HG02970 (cell line): ENCODE measurements around the gene SCT.

ENCODE experiments used
- ATAC-seq: cut with Tn5 transposase; IDR thresholded peaks from one replicate; pipeline ENCODE4 v1.9.1; 2021; ENCODE audit warnings: mild to moderate bottlenecking, moderate library complexity, moderate number of reproducible peaks; ENCODE audit not compliant: unreplicated experiment, low FRiP score

The SCT gene

GRCh38 chr11:645536-645935, 18.6 kb upstream of the SCT start:
- ATAC-seq = no peak

DNA sequence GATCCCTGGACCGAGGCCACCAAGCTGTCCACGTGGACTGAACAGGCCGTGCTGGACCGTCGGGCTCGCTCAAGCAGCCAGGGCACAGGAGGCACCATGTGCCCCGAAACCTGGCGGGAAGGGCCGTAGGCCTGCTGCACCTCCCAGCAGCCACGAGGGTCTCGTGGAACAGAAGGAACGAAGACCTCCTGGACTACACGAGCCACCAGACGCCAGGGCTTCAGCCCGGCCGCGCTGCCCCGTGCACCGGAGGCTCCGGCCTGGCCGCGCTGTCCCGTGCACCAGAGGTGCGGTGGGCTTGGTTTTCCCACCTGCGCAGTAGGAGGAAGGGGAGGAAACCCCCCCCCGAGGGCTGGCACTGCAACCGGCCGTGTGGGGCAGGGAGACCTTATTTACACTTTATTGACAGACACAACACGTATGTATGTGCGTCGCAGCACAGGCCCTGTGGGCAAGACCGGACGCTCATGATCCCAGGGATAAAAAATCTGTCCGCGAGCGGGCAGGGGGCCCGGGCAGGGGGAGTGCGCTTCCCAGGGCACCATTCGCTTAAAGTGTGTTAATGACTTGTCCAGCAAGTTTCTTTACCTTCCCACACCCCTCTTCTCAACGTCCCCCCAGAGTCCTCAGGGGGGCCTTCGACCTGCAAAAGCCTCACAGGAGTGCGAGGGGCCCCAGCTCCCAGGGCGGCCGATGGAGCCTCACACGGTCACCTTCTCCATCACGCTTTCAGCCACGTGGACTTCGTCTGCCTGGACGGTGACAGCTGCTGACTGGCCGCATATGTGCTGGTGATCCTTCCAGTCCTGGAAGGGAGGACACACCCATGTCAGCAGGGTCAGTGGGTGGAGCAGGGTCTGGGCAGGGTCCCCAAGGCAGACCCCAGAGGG, 17.1 kb upstream of the SCT start:
- no peak for ATAC-seq

DNA sequence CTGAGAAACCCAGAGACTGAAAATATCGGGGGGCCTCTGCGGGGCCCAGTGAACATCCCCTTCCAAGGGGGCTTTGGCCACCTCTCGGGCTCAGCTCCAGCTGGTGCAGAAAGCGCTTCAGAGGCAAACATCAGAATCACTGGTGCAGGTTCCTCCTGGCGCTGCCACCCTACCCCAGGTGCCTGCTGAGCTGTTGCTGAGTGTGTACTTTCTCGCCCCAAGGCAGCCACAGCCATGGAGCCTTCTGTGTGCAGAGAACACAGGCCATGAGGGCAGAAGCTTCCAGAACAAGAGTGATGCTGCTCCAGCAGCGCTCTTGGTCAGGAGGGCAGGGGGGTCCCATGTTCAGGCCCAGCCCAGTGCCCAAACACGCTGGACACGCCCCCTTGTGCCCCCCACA, 16.4 kb upstream of the SCT start:
- ATAC-seq = no peak

DNA sequence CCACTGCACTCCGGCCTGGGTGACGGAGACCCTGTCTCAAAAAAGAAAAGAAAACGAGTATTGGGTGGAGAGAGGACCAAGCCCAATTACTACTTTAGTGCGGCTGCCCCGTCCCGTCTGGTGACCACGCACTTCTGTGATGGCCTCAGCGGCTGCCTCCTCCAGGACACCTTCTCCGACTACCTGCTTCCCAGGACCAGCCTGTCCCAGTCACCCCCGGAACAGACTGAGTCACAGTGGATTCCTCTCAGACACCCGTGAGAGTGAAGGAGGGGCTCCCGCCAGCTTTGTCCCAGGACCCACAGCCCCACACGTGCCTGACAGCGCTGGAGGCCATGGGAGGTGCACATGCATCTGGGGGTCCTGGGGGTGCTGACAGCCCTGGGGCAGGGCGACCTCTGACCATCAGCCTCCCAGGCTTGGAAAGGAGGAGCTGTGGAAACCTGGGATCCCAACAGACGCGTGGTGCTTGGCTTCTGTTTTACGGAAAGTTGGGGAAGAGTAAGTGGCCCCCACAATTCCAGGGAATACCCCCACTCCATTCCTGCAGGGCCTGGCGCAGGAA, 14.9 kb upstream of the SCT start:
- ATAC-seq = no peak

DNA sequence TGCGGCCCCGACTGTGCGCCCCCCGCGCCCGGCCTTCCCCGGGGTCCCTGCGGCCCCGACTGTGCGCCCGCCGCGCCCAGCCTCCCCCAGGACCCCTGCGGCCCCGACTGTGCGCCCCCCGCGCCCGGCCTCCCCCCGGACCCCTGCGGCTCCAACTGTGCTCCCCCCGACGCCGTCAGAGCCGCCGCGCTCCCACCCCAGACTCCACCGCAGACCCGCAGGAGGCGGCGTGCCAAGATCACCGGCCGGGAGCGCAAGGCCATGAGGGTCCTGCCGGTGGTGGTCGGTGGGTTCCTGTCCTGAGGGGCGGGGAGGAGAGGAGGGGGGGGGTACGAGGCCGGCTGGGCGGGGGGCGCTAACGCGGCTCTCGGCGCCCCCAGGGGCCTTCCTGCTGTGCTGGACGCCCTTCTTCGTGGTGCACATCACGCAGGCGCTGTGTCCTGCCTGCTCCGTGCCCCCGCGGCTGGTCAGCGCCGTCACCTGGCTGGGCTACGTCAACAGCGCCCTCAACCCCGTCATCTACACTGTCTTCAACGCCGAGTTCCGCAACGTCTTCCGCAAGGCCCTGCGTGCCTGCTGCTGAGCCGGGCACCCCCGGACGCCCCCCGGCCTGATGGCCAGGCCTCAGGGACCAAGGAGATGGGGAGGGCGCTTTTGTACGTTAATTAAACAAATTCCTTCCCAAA, 13.2 kb upstream of the SCT start:
- ATAC-seq = no peak

DNA sequence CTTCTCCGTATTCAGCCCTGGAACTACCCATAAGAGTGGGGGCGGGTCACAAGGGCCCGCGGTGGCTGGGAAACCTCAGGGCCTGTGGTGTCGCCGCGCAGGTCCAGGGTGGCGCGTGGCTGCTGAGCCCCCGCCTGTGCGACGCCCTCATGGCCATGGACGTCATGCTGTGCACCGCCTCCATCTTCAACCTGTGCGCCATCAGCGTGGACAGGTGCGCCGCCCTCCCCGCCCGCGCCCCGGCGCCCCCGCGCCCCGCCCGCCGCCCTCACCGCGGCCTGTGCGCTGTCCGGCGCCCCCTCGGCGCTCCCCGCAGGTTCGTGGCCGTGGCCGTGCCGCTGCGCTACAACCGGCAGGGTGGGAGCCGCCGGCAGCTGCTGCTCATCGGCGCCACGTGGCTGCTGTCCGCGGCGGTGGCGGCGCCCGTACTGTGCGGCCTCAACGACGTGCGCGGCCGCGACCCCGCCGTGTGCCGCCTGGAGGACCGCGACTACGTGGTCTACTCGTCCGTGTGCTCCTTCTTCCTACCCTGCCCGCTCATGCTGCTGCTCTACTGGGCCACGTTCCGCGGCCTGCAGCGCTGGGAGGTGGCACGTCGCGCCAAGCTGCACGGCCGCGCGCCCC, 12.5 kb upstream of the SCT start:
- no peak for ATAC-seq

DNA sequence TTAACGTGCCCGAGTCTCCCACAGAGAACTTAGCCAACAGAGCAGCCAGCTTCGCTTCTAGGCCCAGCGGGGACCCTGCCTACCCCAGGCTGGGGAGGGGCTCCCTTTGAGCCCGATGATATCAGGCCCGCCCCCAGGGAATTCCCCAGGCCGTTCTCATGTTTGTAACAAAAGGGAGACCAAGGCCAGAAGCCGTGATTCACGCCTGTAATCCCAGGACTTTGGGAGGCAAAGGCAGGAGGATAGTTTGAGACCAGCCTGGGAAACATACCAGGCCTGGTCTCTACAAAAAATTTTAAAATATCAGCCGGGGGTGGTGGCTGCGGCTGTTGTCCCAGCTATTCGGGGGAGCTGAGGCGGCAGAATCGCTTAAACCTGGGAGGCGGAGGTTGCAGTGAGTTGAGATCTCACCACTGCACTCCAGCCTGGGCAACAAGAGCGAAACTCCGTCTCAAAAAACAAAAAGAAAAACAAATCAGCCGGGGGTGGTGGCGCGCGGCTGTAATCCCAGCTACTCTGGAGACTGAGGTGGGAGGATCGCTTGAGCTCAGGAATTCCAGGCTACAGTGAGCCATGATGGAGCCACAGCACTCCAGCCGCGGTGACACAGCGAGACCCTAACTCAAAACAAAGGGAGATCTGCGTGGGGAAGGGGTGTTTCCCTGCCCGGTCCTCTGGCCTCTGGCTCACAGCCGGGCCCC, 11.8 kb upstream of the SCT start:
- ATAC-seq = no peak

DNA sequence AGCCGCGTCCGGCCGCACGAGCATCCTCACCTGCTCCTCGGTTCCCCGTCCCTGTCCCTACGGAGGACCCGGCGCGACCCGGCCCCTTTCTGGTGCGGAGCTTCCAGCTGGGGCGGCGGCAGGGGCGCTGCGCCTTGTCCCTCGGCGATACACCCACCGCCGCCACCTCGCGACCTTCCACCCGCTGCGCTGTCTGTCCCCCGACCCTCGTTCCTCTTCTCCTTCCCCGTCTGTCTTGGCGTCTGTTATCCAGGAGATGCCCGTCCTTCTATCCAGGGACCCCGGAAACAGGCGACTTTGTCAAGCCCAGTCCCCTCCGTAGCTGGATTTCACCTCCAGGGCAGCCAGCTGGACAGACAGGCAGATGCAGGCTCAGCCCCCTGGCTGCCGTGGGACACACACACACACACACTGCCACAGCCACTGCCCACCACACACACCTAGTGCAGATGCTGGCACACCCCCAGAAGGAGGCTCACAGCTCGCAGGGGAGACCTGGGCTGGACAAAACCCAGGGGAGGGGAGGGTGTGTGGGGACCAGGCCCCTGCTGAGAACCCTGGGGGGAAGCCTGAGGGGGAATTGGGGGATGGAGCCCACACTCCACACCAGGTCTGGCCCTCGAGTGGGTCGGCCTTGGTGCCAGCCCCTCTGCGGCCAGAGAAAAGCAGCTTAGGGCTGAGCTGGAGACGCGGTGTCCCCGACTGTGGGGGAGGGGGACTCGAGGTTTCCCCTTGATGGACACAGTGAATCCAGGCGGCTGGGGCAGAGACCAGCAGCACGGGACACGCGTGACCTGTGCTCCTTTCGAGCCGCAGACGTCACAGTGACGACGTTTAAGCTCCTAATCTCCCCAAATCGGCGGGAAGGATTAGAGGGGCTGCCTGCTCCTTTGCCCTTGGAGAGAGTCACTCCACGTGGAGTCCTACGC, 10.9 kb upstream of the SCT start:
- no peak for ATAC-seq

DNA sequence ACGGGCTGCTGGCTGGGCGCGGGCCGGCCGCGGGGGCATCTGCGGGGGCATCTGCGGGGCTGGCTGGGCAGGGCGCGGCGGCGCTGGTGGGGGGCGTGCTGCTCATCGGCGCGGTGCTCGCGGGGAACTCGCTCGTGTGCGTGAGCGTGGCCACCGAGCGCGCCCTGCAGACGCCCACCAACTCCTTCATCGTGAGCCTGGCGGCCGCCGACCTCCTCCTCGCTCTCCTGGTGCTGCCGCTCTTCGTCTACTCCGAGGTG, 10.3 kb upstream of the SCT start:
- ATAC-seq = no peak

GRCh38 chr11:636511-637332, 9.7 kb upstream of the SCT start, which contains the start of gene DRD4:
TSS of gene DRD4 (plus strand) at chr11:637269. CDS start at chr11:637305, 36 bp downstream.
- no peak for ATAC-seq

GRCh38 chr11:635945-636510, 9.0 kb upstream of the SCT start:
- ATAC-seq = no peak

- no peak for ATAC-seq
Observed at GRCh38 chr11:630871-631270, 3.9 kb upstream of the SCT start.

DNA sequence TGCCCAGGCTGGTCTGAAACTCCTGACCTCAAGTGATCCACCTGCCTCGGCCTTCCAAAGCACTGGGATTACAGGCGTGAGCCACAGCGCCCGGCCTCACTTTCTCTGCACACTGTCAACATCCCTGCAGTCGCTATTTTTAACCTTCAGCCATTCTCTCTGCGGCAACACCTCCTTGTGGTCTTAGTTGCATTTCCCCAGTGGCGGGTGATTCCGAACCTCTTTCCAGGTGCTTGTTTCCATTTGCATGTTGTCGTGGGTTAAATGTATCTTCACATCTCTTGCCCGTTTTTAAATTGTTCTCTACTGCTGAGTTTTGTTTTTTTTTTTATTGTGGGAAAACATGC, 2.2 kb upstream of the SCT start:
- no peak for ATAC-seq

DNA sequence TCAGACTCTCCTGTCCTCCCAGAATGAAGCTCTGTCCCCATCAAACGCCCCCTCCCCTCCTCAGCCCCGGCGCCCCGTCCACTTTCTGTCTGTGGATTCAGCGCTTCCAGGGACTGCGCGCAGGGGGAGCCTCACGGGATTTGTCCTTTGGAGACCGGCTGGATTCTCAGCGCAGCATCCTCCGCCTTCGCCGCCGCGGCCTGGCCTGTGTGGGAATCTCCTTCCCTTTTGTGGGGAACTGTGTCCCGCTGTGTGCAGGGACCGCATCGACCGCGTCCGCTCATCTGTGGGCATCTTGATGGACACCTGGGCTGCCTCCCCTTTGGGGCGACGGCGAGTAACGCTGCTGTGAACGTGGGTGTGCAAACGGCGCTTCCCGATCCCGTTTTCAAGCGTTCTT, 1.1 kb upstream of the SCT start:
- ATAC-seq = no peak

GRCh38 chr11:627308-627576, 261 bp upstream of the SCT start:
- ATAC-seq = no peak

- no peak for ATAC-seq
Observed at GRCh38 chr11:625636-626268, 1.2 kb downstream of the SCT start.

GRCh38 chr11:624705-625635, 2.0 kb downstream of the SCT start, which contains the start of gene CDHR5:
TSS of gene CDHR5 (minus strand) at chr11:624955. CDS start at chr11:624902, 53 bp downstream.
- ATAC-seq = no peak
